Esophagus muscularis mucosa (tissue), 4 donors: ENCODE results near the gene UMODL1.

Experiments
- CTCF ChIP-seq, 3 experiments: fragments of 200-600 bp in 2 of 3; fragments of 450-650 bp in 1 of 3; sonication (generic) in 2 of 3; IDR thresholded peaks; one replicate each; pipeline ENCODE4 v1.5.1; 2017 to 2019; ENCODE audit warnings: antibody characterized with exemption in 3 of 3, mild to moderate bottlenecking in 2 of 3, moderate library complexity in 1 of 3
- EP300 ChIP-seq: sonication (generic); formaldehyde crosslinking; IDR thresholded peaks from one replicate; pipeline ENCODE4 v1.6.1; 2017; ENCODE audit warnings: antibody characterized with exemption
- POLR2A ChIP-seq: fragments of 450-650 bp; IDR thresholded peaks from one replicate; pipeline ENCODE4 v1.6.1; 2017; ENCODE audit warnings: antibody characterized with exemption, moderate library complexity, mild to moderate bottlenecking, low read depth
- POLR2AphosphoS5 ChIP-seq, 2 donors: sonication (generic); formaldehyde crosslinking; IDR thresholded peaks; one replicate each; pipeline ENCODE4 v1.6.1; 2017; ENCODE audit warnings: antibody characterized with exemption in 2 of 2

- no peak for TF ChIP-seq CTCF (IDR thresholded peaks at IDR 0.05)
- no peak for TF ChIP-seq POLR2A
- no peak for TF ChIP-seq EP300
- TF ChIP-seq POLR2AphosphoS5 (IDR thresholded peaks at IDR 0.05): no peak
Measured at GRCh38 chr21:42088658-42089057, 17.5 kb downstream of the UMODL1 start.
